Epithelial cell of proximal tubule (primary cell): ENCODE data around the gene NR1D1. TPM values are rescaled to one million over a fixed set of nuclear protein-coding genes. Genes with fewer than 3 reads are reported as not detected.

ENCODE experiments used
- DNase-seq: peaks from one replicate; pipeline ENCODE4 v3.0.0-alpha.2; 2011; ENCODE audit warnings: low read depth
- H3K4me3 ChIP-seq: 2 replicates; pipeline ENCODE4 v1.5.1; 2011; ENCODE audit warnings: low read depth, mild to moderate bottlenecking, low read length
- CTCF ChIP-seq: conservative IDR thresholded peaks from 2 replicates; pipeline ENCODE4 v1.5.1; 2012; ENCODE audit warnings: low read depth, mild to moderate bottlenecking, low read length
- total RNA-seq: library from RNA; depleted of rRNA; stranded (reverse); fragments of >200 nt; gene quantifications from 2 replicates; pipeline ENCODE4 v1.2.3, GENCODE V29; 2015

NR1D1 gene
- total RNA-seq, 1 donor from 2014 or later: 0.40 TPM

- no peak for DNase-seq
- no peak overlapping the region for H3K4me3 ChIP-seq
- no peak for TF ChIP-seq CTCF
Measured at GRCh38 chr17:40091691-40092397, 8.5 kb downstream of the NR1D1 start.

- no peak for DNase-seq
- TF ChIP-seq CTCF: no peak
- H3K4me3 ChIP-seq: no peak overlapping the region
Measured at GRCh38 chr17:40090237-40091119, 9.9 kb downstream of the NR1D1 start.

- no peak overlapping the region for H3K4me3 ChIP-seq
- DNase-seq: no peak
- TF ChIP-seq CTCF: no peak
Measured at GRCh38 chr17:40089077-40089895, 11.1 kb downstream of the NR1D1 start.

GRCh38 chr17:40087903-40088718 is 12.3 kb downstream of the NR1D1 start:
- H3K4me3 ChIP-seq: no peak overlapping the region
- no peak for DNase-seq
- no peak for TF ChIP-seq CTCF

- TF ChIP-seq CTCF: no peak
- DNase-seq: no peak
Measured at GRCh38 chr17:40087049-40087794, 13.2 kb downstream of the NR1D1 start.

More at GRCh38 chr17:40087049-40087794, 13.2 kb downstream of the NR1D1 start:
- no peak overlapping the region for H3K4me3 ChIP-seq
